ENCODE measurements around the gene CAMK2B.

Gene CAMK2B

DNA sequence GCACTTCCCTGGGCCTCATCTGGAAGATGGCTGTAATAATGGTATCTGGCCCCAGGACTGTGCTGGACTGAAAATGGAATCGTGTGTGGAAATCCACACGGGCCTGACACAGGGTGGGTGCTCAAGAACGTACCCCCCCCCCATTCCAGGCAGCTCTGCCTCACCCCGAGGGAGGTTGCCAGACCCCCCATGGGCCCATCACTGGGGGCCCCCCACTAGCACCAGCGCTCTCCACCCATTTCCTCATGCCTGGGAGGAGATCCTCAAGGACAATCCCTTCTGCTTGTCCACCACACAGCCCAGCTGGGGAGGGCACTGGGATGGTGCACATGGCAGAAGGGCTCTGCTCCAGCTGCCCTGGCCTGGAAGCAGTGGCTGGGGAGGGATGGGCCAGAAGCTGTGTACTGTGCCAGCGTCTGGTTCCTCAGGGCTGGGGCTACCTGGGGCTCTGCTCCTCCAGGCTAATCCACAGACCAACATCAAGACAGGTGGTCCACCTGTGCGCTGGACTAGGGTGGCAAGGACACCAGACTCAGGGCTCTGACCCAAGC, 55.4 kb downstream of the CAMK2B start:
- Histone ChIP-seq H3K4me1 (ENCODE audit: insufficient read depth, low read length, poor library complexity, severe bottlenecking) (no peaks in the 10 kb centered on the region), H3F3A (ENCODE audit: low read depth) (no peaks in the 10 kb centered on the region), H3K36me3 (ENCODE audit: insufficient read depth, low read length) (no peaks in the 10 kb centered on the region), H3K4me2 (ENCODE audit: low read depth, low read length, poor library complexity, severe bottlenecking) (no peak overlapping the region), H3K9me3 (ENCODE audit: insufficient read depth, low read depth, low read length) (no peaks in the 10 kb centered on the region), H3K9ac (ENCODE audit: low read depth, low read length, poor library complexity, severe bottlenecking) (no peak overlapping the region), H3K9me2 (replicated peaks; ENCODE audit: low read depth, low read length) (no peaks in the 10 kb centered on the region), H2AFZ (ENCODE audit: low read length) (no peak overlapping the region), H3K27me3 (ENCODE audit: insufficient read depth, low read length, poor library complexity, severe bottlenecking) (no peaks in the 10 kb centered on the region), H4K20me1 (ENCODE audit: insufficient read depth, low read length, poor library complexity, severe bottlenecking) (no peaks in the 10 kb centered on the region), H3K4me3 (ENCODE audit: low read length, poor library complexity, severe bottlenecking) (no peak overlapping the region), H3K79me2 (ENCODE audit: insufficient read depth, low read length) (no peaks in the 10 kb centered on the region)
- no peak for TF ChIP-seq EZH2phosphoT487 (IDR thresholded peaks at IDR 0.05; ENCODE audit: borderline replicate concordance)
- TF ChIP-seq, protein P1, sequence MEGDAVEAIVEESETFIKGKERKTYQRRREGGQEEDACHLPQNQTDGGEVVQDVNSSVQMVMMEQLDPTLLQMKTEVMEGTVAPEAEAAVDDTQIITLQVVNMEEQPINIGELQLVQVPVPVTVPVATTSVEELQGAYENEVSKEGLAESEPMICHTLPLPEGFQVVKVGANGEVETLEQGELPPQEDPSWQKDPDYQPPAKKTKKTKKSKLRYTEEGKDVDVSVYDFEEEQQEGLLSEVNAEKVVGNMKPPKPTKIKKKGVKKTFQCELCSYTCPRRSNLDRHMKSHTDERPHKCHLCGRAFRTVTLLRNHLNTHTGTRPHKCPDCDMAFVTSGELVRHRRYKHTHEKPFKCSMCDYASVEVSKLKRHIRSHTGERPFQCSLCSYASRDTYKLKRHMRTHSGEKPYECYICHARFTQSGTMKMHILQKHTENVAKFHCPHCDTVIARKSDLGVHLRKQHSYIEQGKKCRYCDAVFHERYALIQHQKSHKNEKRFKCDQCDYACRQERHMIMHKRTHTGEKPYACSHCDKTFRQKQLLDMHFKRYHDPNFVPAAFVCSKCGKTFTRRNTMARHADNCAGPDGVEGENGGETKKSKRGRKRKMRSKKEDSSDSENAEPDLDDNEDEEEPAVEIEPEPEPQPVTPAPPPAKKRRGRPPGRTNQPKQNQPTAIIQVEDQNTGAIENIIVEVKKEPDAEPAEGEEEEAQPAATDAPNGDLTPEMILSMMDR (conservative IDR thresholded peaks at IDR 0.05; ENCODE audit: low read length), result no peak

DNA sequence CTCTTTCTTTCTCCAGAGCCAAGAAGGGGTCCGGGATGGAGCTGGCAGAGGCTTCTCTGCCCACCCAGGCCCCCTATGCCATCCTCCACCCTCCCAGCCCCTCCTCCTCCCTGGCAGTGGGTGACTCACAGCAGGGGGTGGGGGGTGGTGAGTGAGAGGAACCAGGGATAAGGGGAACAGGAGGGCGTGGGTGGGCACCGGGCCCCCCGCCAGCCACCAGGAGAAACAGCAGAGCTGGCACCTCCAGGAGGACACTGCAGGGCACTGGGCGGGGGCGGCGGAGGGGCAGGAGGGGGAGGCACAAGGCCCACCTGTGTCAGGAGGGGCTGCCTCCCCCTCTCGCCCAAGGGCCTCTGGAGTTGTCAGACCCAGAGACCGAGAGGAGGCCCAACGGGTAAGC, 56.0 kb downstream of the CAMK2B start:
- TF ChIP-seq, protein P1 (conservative IDR thresholded peaks at IDR 0.05; ENCODE audit: low read length), result no peak
- TF ChIP-seq EZH2phosphoT487 (IDR thresholded peaks at IDR 0.05; ENCODE audit: borderline replicate concordance), result no peak

DNA sequence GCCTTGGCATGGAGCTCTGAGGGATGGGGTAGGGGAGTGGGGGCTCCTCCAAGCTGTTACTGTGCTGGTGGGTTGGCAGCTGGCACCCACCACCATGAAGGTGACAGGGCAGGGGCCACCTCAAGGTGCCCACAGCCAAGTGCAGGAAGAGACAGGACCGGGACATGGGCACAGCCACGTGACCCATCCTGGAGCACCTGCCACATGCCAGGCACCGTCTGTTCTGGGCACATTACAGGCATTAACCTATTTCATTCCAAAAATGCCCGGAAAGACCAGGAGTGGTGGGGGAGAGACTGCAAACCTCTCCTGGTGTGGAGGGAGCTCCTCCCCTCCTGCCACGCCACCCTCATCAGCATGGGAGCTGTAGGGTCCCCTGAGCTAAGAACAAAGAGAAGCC, 56.7 kb downstream of the CAMK2B start:
- Histone ChIP-seq H3K9me2 (replicated peaks; ENCODE audit: low read depth, low read length) (no peaks in the 10 kb centered on the region), H3K27me3 (ENCODE audit: insufficient read depth, low read length, poor library complexity, severe bottlenecking) (no peaks in the 10 kb centered on the region), H3K79me2 (ENCODE audit: insufficient read depth, low read length) (no peaks in the 10 kb centered on the region), H2AFZ (ENCODE audit: low read length) (no peak overlapping the region), H3K4me3 (ENCODE audit: low read length, poor library complexity, severe bottlenecking) (no peak overlapping the region), H3K4me2 (ENCODE audit: low read depth, low read length, poor library complexity, severe bottlenecking) (no peak overlapping the region), H3F3A (ENCODE audit: low read depth) (no peaks in the 10 kb centered on the region), H3K4me1 (ENCODE audit: insufficient read depth, low read length, poor library complexity, severe bottlenecking) (no peaks in the 10 kb centered on the region), H3K9ac (ENCODE audit: low read depth, low read length, poor library complexity, severe bottlenecking) (no peak overlapping the region), H3K9me3 (ENCODE audit: insufficient read depth, low read depth, low read length) (no peaks in the 10 kb centered on the region), H4K20me1 (ENCODE audit: insufficient read depth, low read length, poor library complexity, severe bottlenecking) (no peaks in the 10 kb centered on the region), H3K36me3 (ENCODE audit: insufficient read depth, low read length) (no peaks in the 10 kb centered on the region)
- no peak for TF ChIP-seq EZH2phosphoT487 (IDR thresholded peaks at IDR 0.05; ENCODE audit: borderline replicate concordance)
- TF ChIP-seq, protein P1 (conservative IDR thresholded peaks at IDR 0.05; ENCODE audit: low read length), result no peak

More for the DNA sequence above, 56.0 kb downstream of the CAMK2B start:
- H3K9me2 ChIP-seq (replicated peaks; ENCODE audit: low read depth, low read length), result no peaks in the 10 kb centered on the region
- H3K9ac ChIP-seq (ENCODE audit: low read depth, low read length, poor library complexity, severe bottlenecking), result no peak overlapping the region
- no peak overlapping the region for H2AFZ ChIP-seq (ENCODE audit: low read length)
- no peaks in the 10 kb centered on the region for H3K79me2 ChIP-seq (ENCODE audit: insufficient read depth, low read length)
- no peaks in the 10 kb centered on the region for H3K4me1 ChIP-seq (ENCODE audit: insufficient read depth, low read length, poor library complexity, severe bottlenecking)
- no peaks in the 10 kb centered on the region for H4K20me1 ChIP-seq (ENCODE audit: insufficient read depth, low read length, poor library complexity, severe bottlenecking)
- H3K36me3 ChIP-seq (ENCODE audit: insufficient read depth, low read length), result no peaks in the 10 kb centered on the region
- no peaks in the 10 kb centered on the region for H3K9me3 ChIP-seq (ENCODE audit: insufficient read depth, low read depth, low read length)
- no peak overlapping the region for H3K4me2 ChIP-seq (ENCODE audit: low read depth, low read length, poor library complexity, severe bottlenecking)
- no peaks in the 10 kb centered on the region for H3K27me3 ChIP-seq (ENCODE audit: insufficient read depth, low read length, poor library complexity, severe bottlenecking)
- no peak overlapping the region for H3K4me3 ChIP-seq (ENCODE audit: low read length, poor library complexity, severe bottlenecking)
- H3F3A ChIP-seq (ENCODE audit: low read depth), result no peaks in the 10 kb centered on the region

Data from Loucy (cell line).